HG02642 (cell line): ENCODE data around the gene DACH2.

Experiments used
- ATAC-seq: cut with Tn5 transposase; IDR thresholded peaks from one replicate; pipeline ENCODE4 v1.9.1; 2021; ENCODE audit warnings: mild to moderate bottlenecking; ENCODE audit not compliant: unreplicated experiment, poor library complexity

DACH2 gene

GRCh38 chrX:86714441-86714840, 566.2 kb downstream of the DACH2 start:
- no peak for ATAC-seq

DNA sequence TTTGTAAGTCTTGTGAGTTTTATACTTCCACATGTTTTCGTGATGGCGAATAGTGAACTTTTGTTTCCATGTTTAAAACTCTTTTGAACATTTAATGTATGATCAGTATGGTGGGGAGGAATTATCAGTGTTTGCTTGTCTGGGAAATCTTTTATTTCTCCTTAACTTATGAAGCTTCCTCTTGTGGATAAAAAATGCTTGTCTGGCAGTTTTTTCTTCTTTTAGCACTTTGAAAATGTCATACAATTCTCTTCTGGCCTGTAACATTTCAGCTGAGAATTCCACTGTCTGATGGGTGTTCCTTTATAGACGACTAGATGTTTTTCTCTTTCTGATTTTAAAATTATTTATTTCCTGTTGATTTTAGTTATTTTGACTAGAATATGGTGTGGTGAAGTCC, 576.0 kb downstream of the DACH2 start:
- ATAC-seq = no peak

DNA sequence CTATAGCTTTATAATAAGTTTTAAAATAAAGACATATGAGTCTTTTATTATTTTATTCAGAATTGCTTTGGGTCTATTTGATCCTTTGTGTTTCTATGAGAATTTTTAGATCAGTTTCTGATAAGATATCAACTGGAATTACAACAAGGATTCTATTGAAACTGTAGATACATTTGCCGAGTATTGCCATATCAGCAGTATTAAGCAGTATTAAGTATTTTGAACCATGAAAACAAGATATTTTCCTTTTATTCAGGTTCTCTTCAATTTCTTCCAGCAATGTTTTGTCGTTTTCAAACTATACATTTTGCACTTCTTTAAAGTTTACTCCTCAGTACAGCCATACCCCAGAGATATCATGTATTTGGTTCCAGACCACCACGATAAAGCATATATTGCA, 598.8 kb downstream of the DACH2 start:
- no peak for ATAC-seq

DNA sequence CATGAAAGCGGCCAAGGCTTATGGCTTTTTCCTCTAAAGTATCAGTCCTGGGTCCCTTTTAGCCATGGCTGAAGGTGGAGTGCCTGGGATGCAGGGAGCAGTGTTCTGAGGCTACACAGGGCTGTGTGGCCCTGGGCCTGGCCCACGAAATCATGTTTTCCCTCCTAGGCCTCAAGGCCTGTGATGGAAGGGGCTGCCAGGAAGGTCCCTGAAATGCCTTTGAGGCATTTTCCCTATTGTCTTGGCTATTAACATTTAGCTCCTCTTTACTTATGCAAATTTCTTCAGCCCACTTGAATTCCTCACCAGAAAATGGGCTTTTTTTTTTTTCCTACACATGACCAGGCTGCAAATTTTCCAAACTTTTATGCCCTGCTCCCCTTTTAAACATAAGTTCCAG, 657.0 kb downstream of the DACH2 start:
- ATAC-seq = no peak

GRCh38 chrX:86806786-86807185, 658.5 kb downstream of the DACH2 start:
- ATAC-seq = no peak

DNA sequence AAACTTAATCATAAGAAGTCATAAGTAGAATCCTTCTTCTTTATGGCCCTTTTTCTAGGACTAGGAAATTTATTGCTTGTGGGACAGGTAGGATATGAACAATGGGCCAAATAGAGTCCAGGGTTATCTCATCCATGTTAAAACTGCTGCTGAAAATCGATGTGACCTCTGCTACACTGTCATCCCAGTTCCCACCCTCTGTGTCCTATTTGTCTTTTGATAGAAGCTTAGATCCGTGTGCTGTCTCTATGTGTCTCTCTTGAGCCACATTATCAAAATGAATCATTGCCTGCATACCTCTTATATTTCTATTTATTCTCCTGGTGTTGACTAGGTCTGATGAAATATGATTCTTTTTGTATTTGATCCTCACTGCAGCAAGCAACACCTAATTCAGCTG, 661.4 kb downstream of the DACH2 start:
- ATAC-seq = no peak

DNA sequence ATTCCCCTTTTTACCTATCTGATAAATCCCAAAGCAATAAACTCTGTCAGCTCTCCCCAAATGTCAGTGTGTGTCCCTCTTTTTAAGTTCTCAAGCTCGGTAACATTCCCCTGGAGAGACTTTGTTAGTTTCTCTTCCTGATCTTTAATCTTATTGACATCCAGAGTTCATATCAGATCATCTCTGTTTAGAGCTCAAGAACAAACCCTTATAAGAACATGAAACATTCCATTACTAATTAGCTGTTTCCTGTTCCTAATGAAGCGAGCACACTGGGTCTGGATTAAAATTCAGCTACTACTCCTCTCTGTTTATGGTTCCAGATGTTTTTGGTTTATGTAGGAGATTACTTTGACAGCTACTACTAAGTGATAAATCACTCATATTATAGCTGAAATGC, 681.5 kb downstream of the DACH2 start:
- no peak for ATAC-seq

DNA sequence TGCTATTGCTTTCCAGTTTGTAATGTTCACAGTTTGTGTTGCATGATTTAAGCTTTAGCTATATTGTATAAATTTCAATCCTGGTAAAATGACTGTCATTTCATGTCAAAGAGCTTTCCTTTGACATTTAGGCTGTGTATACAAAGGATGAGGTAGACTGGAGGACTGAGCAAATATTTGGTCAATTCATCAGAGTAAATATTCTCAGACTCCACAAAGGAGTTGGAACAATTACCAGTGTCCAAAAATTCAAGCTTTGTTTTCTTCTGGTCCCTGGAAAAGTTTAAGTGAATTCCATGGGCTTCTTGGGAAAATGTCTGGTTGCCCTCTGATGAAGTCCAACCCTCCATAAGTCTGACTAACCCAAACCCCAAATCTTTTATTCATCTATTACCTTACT, 682.4 kb downstream of the DACH2 start:
- no peak for ATAC-seq

- no peak for ATAC-seq
These were observed 696.9 kb downstream of the DACH2 start for GRCh38 chrX:86845101-86845500.
